SK-MEL-5 (cell line): ENCODE results near the gene SEMA6B. TPM values are rescaled to one million over a fixed set of nuclear protein-coding genes. Genes with fewer than 3 reads are reported as not detected.
"Not testable (repeated sequence)": the region's sequence is repeated elsewhere in the genome, so short reads cannot be mapped to it uniquely, and the experiment has no call there.

Experiments used
- DNase-seq: peaks from one replicate; pipeline ENCODE4 v3.0.0-alpha.2; 2016; ENCODE audit warnings: low read depth, low spot score
- in situ Hi-C: cut with HindIII; loops from 2 replicates; pipeline ENCODE4 v1.10.0; 2016; ENCODE audit warnings: low sequenced_read_pairs, high pct_unique_total_duplicates, low pct_unique_long_range_greater_than_20kb
- total RNA-seq: library from RNA; depleted of rRNA; stranded (reverse); fragments of >200 nt; shearing (Covaris generic); gene quantifications from 2 replicates; pipeline ENCODE4 v1.2.3, GENCODE V29; 2014

The SEMA6B gene
- total RNA-seq, 1 experiment from 2014 or later, result 6.9 TPM

- DNase-seq, result no peak
- in situ Hi-C loops, result no loop called here
Measured at GRCh38 chr19:4579389-4579788, 19.9 kb upstream of the SEMA6B start.

GRCh38 chr19:4578552-4579248, 19.2 kb upstream of the SEMA6B start:
- in situ Hi-C loops, result no loop called here
- no peak for DNase-seq

DNA sequence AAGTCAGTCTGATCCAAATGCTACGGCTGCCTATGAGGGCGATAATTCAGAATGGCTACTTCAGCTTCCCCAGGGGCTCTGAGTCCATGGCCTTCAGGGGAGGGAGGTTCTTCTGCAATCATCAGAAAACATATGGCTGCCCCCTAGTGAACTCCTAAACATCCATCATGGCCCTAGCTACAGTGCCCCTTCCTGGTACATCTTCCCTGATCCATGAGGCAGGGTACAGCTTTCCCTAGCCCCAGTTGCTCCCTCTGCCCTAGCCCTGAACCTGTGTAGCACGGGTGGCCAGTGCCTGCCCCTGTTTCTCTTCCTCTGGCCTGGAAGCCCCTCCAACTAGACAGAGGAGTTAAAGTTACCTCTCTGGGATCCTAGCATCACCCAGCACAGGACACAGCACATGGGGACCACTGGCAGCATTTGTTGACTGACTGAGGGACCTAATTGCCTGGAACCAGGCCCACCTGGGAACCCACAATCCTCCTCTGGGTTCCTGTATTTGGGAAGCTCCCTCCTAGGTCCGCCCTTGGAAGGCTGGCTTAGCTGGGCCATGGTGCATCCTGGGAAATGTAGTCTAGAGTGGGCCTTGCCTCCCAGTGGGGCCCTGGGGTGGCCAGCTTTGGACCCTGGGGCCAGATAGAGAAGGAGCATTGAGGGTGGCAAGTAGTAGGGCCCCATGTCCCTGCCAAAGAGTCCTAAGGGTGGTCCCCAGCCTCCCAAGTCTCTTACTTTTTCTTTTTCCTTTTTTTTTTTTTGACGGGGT, 17.7 kb upstream of the SEMA6B start:
- peak; percentile 65 for DNase-seq
- in situ Hi-C loops, result no loop called here

GRCh38 chr19:4576016-4576933, 16.8 kb upstream of the SEMA6B start:
- peak; percentile 70 for DNase-seq
- in situ Hi-C loops, result no loop called here

DNA sequence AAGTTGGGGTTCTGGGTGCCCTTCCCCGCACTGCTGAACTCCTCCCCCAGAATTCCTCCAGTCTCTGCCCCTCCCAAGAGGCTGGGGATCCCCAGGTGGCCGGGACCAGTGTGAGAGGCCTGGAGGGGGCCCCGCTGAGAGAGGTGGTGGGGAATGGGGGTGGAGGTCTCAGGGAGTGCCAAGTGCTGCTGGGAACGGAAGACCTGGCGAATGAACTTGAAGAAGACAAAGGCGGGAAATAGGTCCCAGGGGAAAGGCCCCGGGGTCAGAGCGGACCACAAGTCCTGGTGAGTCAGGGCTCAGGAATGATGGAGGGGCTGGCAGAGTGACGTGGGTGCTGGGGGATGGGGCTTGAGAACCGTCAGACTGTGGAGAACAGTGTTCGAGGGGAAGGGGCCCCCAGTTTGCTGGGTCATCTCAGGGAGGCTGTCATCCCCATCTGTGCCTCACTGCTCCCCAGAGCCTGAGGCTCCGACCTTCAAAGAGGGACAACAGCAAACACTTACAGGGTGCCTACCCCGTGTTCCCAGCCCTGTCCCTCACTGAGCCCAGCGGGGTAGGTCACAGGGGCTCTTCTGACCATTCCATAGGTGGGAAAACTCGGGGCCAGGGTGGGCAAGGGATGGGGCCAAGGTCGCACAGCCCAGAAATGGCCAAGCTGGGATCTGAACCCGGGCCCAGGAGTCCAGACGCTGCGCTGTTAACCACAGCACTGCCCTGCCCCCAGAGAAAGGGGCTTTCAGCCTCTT, 16.0 kb upstream of the SEMA6B start:
- in situ Hi-C loops, result no loop called here
- DNase-seq, result peak; percentile 88

DNA sequence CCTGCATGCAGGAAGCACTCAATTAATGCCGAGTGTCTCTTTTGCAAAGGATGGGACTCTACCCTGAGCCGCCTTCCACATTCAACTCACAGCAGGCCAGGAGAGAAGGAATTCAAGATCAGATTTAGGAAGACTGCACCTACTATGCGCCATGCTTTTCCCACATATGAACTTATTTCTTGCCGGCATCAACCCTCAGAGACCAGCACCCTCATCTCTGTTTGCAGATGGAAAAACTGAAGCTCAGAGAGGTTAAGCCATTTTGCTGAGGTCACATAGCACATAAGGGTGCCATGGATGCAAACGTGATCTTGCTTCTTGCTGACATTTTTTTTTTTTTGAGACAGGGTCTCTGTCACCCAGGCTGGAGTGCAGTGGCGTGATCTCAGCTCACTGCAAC, 14.2 kb upstream of the SEMA6B start:
- DNase-seq, result no peak
- in situ Hi-C loops, result no loop called here

DNA sequence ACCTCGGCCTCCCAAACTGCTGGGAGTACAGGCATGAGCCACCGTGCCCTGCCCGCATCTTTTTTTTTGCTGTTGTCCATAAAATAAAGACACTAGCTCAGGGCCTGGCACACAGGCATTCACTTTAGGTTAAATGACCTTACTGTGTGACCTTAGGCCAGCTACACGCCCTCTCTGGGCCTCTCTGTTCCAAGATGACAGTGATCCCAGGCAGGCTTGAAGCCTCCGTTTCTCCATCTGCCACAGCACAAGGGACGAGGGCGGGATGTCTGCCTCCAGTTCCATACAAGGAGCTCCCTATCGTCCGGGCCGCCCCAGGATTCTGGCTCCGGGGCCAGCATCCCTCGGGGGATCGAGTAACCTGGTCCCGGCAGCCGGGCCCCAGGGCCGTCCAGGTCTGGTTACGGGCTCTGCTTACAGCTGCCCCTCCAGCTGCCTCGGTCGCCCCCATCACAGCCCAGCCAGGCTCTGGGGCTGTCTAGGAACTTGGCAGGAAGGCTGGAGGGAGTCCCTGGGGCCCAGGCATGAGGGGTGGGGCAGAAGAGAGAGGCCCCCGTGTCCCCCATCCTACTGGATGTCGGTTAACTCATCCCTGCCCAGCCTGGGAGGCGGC, 11.9 kb upstream of the SEMA6B start:
- DNase-seq, result no peak
- in situ Hi-C loops, result no loop called here

- no peak for DNase-seq
- in situ Hi-C loops, result no loop called here
Measured at GRCh38 chr19:4570916-4571304, 11.4 kb upstream of the SEMA6B start.

- no peak for DNase-seq
- in situ Hi-C loops, result no loop called here
Measured at GRCh38 chr19:4570402-4570801, 10.9 kb upstream of the SEMA6B start.

- in situ Hi-C loops, result no loop called here
- no peak for DNase-seq
Measured at GRCh38 chr19:4568886-4569285, 9.4 kb upstream of the SEMA6B start.

GRCh38 chr19:4567584-4568071, 8.1 kb upstream of the SEMA6B start:
- DNase-seq, result peak; percentile 71
- in situ Hi-C loops, result no loop called here

- in situ Hi-C loops, result no loop called here
Measured at GRCh38 chr19:4566402-4567051, 7.0 kb upstream of the SEMA6B start.

GRCh38 chr19:4563562-4563961, 4.1 kb upstream of the SEMA6B start:
- DNase-seq, in situ Hi-C loops: not testable (repeated sequence)

More at GRCh38 chr19:4566402-4567051, 7.0 kb upstream of the SEMA6B start:
- DNase-seq, result no peak

DNA sequence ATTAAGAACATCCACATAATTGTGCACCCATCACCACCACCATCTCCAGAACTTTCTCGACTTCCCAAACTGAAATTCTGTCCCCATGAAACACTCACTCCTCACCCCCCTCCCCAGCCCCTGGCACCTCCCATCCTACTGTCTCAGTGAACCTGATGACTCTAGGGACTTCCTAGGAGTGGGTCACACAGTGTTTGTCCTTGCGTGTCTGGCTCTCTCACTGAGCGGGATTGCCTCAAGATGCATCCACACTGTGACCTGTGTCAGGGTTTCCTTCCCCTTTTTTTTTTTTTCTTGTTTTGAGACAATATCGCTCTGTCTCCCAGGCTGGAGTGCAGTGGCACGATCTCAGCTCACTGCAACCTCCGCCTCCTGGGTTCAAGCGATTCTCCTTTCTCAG, 2.6 kb upstream of the SEMA6B start:
- DNase-seq, in situ Hi-C loops: not testable (repeated sequence)

- peak; percentile 19 for DNase-seq
Measured at GRCh38 chr19:4557971-4558941, 1.2 kb downstream of the SEMA6B start.

More at GRCh38 chr19:4557971-4558941, 1.2 kb downstream of the SEMA6B start:
- in situ Hi-C loops, result no loop called here
